Activated naive CD4-positive, alpha-beta T cell (primary cell): ENCODE results near the gene IRX3.
"Not testable (repeated sequence)": the region's sequence is repeated elsewhere in the genome, so short reads cannot be mapped to it uniquely, and the experiment has no call there.

ENCODE experiments used
- DNase-seq, 4 experiments: peaks; one replicate each; lab custom pipeline; 2025; lab: John Stamatoyannopoulos, UW

Gene IRX3

DNA sequence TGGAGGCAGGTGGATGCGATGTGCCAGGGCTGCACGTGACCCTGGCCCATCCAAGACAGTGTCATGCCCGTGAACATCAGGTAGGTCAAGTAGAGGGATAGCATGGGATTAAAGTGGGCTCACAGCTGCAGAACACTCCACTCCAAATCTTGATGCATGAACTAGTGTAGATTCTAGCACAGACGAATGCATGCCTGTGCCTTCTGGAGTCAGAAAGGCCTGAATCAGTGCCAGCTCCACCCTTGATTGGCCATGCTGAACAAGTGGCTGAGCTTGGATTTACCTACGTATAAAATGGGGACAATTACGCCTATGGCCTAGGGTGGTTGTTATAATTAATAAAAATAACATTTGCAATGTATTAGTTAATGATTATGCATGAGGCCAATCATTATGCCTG, 10.6 kb downstream of the IRX3 start:
- DNase-seq = no peak

DNA sequence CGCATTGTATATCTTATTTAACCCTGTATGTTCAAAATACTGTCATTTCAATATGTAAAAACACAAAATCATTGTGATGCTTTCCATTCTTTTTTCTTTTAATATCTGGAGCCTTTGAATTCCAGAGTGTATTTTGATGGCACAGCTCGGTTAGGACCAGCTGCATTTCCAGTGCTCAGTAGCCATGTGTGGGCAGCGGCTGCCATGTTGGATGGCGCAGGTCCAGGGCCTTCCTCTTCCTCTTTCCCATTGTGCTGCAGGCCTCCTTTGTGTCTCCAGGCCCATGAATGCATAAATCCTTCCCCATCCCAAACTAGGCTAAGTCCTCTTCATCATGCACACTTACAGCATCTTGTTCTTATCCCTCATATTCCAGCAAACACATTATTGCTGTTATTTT, 13.0 kb downstream of the IRX3 start:
- DNase-seq = no peak

GRCh38 chr16:54270711-54271110, 15.9 kb downstream of the IRX3 start:
- no peak for DNase-seq

DNA sequence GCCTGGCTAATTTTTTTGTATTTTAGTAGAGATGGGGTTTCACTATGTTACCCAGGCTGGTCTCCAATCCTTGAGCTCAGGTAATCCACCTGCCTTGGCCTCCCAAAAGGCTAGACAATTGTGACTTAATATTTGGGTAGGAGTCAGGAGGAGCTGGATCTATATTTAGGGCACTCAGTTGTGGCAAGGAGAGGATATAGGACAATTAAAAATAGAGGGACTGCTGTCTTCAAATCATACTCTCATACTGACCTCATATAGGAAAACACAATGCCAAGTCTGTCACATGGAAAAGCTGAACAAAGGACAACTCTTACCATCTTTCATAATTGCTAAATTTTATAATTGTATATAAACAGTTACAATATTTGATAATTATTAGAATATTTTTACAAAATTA, 17.1 kb downstream of the IRX3 start:
- no peak for DNase-seq

DNA sequence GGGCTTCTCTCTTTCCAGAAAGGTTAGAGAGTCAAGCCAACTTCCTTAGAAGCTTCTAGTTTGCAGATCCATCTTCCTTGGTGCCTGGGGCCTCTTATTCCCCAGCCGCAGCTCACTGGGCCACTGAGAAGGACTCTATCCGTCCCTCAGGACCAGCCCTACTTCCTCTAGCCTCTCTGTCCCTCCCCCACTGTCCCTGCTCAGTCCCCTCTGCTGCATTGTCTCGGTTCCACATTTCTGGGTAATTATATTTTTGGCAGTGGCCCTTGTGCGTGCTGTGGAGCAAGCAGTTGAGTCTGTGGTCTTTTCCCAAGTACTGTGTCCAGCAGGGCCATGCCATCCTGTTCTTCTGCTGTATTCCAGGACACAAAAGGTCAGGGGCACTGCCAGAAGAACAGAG, 17.8 kb downstream of the IRX3 start:
- no peak for DNase-seq

DNA sequence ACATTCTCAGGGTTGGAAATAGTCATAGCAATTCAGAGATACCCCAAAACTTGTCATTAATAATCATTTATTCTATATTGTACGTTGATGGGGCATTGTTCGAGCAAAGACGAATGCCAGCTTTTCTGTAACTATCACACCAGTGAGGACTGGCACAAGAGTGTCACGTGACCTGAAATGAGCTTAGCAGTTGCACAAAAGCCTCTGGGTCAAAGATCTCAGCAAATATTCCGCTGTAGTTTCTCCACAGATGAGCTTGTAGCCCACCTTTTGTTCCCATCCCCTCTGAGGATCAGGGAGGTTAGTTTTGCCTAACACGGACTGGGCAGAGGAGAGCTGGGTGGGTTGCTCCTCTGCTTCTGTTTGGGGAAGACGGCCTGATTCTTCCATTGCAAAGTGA, 18.2 kb downstream of the IRX3 start:
- no peak for DNase-seq

- DNase-seq = no peak
Measured at GRCh38 chr16:54266363-54266955, 20.1 kb downstream of the IRX3 start.

DNA sequence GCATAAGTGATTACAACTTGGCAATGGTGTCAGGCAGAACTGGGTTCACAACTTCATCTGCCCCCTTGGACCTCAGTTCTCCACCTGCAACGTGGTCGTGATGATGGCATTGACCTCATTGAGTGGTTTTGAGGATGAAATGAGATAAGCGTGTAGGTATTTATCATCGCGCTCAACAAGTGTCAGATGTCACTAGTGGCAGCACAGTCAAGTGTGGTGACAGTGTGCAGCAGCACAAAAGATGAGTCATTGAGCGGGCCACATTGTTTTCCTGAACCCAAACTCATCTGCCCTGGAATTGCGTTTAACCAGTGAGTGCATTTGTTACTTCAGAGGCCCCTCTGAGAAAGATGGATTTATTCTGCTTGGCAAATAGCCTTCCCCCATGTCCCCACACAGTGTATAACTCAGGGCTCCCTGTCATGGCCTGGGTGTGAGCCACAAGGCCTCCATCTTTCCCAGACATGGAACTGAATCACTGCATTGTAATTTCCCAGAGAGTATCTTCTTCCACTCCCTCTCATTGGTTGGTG, 20.9 kb downstream of the IRX3 start:
- DNase-seq = no peak

- no peak for DNase-seq
Measured at GRCh38 chr16:54253118-54253517, 33.5 kb downstream of the IRX3 start.

DNA sequence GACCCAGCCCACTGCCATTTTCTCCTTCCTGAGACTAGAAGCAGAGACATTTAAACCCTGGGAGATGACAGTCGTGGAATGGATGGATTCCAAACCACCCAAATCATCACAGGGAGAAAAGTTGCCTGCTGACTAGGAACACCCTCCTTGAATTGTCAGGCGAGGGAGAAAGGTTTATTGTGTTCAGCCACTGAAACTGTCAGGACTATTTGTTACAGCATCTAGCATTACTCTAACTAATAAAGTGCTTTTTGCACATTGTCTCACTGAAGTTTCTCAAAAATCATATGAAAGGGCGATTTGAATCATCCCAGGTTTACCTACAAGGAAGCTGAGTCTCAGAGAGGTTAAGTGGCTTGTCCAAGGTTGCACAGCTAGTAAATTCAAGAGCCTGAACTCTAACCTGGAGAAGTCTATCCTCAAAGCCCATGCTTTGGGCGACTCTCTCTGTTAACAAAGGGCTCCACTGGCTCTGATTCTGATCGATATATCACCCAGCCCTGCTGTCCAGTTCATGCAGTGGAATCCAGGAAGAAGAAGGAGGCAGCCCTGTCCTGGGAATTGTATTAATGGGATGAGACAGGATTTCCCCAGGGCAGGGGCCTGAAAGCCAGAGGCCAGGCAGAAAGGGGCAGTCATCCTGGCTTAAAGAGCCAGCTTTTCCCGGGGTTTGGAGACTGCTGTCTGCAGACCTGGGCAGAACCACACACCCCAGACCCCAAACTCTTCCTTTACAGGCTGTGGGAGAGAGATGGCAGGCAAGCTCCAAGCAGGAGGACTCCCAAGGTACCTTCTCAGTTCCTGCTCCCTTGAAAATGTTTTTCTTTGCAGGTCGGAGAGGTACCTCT, 37.5 kb downstream of the IRX3 start:
- no peak for DNase-seq

- DNase-seq = not testable (repeated sequence)
Measured at GRCh38 chr16:54247705-54248104, 38.9 kb downstream of the IRX3 start.

DNA sequence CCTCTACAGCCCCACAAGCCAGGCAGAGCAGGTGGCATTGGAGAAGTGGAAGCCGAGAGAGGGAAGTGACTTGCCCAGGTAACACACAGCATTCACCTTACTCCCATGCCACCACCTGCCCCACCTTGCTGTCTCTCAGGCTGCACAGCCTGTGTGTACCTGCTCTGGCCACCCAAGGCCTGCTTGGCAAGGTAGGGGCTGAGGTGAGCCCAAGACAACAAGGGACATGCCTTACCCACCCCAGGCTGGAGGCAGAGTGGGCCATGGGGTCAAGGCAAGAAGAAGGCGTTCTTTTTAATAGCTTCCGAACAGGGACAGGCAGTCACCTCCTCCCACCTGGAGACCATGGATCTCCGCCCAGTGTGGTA, 40.1 kb downstream of the IRX3 start:
- no peak for DNase-seq

DNA sequence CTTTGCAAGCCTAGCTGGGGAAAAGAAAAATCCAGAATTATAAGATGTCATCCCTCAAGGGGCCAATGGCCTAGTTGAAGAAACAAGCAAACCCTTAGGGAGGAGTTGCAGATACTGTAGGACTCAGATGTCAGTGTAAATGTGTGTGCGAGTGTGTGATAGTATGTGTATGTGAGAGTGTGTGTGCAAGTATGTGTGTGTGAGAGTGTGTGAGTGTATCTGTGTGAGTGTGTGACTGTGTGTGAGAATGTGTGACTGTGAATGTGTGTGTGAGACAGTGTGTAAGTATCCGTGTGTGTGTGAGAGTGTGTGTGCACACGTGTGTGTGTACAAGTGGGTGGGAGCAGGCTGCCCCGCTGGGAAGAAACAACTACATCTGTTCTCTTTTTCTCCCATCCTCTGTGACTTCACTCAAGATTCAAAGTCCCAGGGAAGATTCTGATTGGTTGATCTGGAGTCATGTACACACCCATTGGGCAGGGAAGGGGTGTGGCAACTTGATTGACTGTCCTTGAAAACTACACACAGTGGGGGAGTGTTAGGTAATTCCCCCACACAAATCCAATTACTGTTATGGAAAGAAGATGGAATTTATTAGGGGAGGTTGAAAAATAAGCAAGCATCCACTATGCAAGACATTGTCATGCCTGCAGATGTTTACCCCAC, 40.7 kb downstream of the IRX3 start:
- no peak for DNase-seq

DNA sequence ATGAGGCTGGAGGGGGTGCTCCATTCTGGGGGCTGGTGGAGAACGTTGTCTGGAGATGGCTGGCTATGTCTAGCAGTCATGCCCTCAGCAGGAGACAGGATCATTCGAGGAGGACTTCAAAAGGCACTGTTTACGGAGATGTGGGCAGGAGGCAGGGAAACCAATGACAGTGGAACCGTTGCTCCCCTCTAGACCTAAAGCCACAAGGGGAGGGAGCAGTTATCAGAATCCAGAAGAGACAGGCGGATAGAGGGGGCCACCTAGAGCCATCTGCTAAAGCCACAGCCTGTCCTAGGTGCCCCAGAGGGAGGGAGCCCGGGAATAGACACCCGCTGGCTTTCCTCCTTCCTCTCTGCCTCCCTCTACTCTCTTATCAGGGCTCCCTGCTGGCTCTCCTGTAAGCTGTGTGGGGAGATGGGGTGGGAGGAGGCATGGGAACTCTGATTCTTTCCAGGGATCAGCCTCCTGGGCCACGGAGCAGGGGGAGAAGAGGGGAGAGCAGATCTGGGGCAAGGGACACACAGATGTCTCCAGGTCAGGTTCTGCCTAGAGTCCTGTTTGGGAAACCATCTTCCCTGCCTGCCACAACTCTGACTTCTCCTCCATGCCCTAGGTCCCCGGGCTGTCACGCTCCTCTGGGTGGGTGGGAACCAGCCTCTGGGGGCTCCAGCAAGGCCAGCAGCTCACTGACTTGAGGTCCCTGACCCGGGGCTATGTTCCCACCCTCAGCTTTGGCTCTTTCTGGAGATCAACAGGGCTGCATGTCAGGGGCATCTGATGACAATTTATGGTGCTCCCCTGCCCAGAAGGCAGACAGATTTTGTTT, 42.3 kb downstream of the IRX3 start:
- DNase-seq = no peak

GRCh38 chr16:54243202-54243601, 43.4 kb downstream of the IRX3 start:
- DNase-seq = no peak

- DNase-seq = no peak
Measured at GRCh38 chr16:54242199-54242598, 44.4 kb downstream of the IRX3 start.

DNA sequence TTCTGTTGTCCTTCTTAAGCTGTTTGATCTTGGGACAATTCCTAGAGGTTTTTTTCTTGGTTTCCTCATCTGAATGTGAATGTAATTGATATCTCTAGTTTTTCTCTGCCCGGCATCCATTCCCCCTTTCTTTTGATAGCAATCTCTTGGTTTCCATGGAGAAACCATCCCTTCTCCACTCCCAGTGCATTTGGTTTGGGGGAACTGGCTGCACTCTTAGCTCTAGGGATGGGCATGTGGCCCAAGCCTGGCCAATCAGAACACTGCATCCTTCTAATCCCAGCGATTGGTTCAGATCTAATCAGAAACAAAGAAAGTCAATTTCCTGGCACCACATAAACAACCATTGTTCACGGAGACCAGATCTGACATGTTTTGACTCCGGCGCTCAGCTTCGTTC, 45.1 kb downstream of the IRX3 start:
- DNase-seq = no peak

DNA sequence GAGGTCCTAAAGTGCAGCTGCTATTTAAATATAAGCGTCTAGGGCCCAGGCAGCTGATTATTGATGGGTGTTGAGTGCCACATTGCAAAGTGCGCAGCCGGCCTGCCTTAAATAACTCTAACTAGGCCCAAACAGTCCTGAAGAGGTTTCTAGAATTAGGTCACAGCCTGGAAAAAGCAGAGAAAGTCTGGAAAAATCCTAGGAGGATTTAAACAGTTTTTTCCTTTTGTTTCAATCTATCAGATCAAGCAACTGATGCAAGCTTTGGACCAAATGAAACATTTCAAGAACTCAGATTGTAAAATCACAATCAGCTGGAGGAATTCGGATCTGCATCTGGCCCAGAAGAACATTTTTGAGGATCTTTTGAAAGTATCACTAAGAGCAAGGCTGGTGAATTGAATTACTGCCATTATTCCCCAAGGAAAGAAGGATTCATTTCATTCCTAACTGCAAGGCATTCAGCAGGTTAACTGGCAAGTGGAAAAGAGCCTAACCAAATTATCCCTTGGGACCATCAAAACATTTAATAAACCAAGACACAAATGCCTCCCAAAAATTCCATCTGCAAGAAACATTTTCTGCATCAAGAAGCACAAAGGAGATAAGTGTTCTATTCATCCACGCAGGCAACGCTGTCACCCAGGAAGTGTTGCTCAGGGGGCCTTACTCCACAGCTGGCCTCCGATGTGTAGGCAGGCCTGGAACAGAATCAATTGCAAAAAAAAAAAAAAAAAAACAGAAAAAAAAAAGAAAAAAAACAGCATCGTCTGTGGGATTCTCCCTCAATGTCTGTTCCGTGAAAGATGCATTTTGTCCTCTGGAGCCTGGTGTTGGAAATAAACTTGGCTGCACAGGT, 46.1 kb downstream of the IRX3 start:
- DNase-seq = no peak

- DNase-seq = no peak
Measured at GRCh38 chr16:54239456-54239855, 47.1 kb downstream of the IRX3 start.

DNA sequence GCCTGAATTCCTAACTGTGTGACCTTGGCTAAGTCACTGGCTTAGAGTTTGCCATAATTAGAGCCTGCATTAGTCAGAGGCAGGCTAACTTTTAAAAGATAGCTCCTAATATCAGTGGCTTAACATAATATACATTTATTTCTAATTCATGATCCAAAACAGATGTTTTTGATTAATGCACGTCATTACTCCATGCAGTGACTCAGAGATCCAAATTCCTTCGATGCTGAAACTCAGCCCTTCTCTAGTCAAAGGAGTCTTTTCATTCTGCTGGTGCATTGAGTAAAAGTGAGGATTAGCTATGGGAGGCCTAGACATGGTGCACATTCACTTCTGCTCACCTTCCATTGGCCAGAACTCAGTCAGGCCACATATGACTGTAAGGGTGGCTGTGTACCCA, 49.8 kb downstream of the IRX3 start:
- no peak for DNase-seq

- no peak for DNase-seq
Measured at GRCh38 chr16:54233615-54234014, 53.0 kb downstream of the IRX3 start.
